ENCODE data around the gene TRIM24. TPM values are rescaled to one million over a fixed set of nuclear protein-coding genes. Genes with fewer than 3 reads are reported as not detected.

The TRIM24 gene
- total RNA-seq, 1 experiment from 2014 or later: 28.4 TPM

DNA sequence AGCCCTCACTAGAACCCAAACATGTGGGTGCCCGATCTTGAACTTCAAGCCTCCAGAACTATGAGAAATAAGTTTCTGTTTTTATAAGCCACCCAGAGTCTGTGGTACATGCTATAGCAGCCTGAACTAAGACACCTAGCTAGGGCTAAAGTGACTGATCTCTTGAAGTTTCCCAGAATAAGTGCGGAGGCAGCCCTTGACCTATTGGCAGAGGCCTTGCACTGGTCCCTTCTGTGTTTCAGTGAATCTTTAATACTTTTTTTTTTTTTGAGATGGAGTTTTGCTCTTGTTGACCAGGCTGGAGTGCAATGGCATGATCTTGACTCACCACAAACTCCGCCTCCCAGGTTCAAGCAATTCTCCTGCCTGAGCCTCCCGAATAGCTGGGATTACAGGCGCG, 156.0 kb downstream of the TRIM24 start:
- CTCF ChIA-PET: no interaction called here
- TF ChIP-seq, protein P1, sequence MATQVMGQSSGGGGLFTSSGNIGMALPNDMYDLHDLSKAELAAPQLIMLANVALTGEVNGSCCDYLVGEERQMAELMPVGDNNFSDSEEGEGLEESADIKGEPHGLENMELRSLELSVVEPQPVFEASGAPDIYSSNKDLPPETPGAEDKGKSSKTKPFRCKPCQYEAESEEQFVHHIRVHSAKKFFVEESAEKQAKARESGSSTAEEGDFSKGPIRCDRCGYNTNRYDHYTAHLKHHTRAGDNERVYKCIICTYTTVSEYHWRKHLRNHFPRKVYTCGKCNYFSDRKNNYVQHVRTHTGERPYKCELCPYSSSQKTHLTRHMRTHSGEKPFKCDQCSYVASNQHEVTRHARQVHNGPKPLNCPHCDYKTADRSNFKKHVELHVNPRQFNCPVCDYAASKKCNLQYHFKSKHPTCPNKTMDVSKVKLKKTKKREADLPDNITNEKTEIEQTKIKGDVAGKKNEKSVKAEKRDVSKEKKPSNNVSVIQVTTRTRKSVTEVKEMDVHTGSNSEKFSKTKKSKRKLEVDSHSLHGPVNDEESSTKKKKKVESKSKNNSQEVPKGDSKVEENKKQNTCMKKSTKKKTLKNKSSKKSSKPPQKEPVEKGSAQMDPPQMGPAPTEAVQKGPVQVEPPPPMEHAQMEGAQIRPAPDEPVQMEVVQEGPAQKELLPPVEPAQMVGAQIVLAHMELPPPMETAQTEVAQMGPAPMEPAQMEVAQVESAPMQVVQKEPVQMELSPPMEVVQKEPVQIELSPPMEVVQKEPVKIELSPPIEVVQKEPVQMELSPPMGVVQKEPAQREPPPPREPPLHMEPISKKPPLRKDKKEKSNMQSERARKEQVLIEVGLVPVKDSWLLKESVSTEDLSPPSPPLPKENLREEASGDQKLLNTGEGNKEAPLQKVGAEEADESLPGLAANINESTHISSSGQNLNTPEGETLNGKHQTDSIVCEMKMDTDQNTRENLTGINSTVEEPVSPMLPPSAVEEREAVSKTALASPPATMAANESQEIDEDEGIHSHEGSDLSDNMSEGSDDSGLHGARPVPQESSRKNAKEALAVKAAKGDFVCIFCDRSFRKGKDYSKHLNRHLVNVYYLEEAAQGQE (IDR thresholded peaks at IDR 0.05; ENCODE audit: insufficient read depth in 1 of 2, low read depth in 2 of 2, low read length in 1 of 2): no peak
- TF ChIP-seq, protein P2, sequence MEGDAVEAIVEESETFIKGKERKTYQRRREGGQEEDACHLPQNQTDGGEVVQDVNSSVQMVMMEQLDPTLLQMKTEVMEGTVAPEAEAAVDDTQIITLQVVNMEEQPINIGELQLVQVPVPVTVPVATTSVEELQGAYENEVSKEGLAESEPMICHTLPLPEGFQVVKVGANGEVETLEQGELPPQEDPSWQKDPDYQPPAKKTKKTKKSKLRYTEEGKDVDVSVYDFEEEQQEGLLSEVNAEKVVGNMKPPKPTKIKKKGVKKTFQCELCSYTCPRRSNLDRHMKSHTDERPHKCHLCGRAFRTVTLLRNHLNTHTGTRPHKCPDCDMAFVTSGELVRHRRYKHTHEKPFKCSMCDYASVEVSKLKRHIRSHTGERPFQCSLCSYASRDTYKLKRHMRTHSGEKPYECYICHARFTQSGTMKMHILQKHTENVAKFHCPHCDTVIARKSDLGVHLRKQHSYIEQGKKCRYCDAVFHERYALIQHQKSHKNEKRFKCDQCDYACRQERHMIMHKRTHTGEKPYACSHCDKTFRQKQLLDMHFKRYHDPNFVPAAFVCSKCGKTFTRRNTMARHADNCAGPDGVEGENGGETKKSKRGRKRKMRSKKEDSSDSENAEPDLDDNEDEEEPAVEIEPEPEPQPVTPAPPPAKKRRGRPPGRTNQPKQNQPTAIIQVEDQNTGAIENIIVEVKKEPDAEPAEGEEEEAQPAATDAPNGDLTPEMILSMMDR (IDR thresholded peaks at IDR 0.05): no peak
- TF ChIP-seq TCF7L2 (IDR thresholded peaks at IDR 0.05; ENCODE audit: low read depth, low read length) (no peak), SIN3A (IDR thresholded peaks at IDR 0.05; ENCODE audit: borderline replicate concordance, insufficient read depth, low read depth, low read length) (no peak), POLR2AphosphoS5 (IDR thresholded peaks at IDR 0.05; ENCODE audit: low read depth, low read length) (no peak)
- H3K27me3 ChIP-seq (ENCODE audit: control insufficient read depth, insufficient read depth, low read length): no peaks in the 10 kb centered on the region

DNA sequence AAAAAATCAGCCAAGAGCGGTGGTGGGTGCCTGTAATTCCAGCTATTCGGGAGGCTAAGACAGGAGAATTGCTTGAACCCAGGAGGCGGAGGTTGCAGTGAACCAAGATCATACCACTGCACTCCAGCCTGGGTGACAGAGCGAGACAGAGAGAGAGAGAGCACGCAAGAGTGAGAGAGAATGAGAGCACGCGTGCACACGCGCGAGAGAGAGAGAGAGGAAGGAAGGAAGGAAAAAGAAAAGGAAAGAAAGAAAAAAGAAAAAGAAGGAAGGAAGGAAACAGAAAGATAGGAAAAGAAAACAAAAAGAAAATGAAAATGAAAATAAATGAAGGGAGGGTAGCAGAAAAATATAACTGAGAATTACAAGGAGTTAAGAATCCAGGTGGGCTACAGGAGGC, 158.4 kb downstream of the TRIM24 start:
- intact Hi-C loops (cut with micrococcal nuclease; ENCODE audit: unreplicated experiment): no loop called here
- in situ Hi-C loops (cut with HindIII; ENCODE audit: low pct_unique_long_range_greater_than_20kb, low sequenced_read_pairs): no loop called here
- Histone ChIP-seq H3K27ac (ENCODE audit: low read length) (no peak overlapping the region), H3K36me3 (ENCODE audit: control insufficient read depth, insufficient read depth, low read length) (no peaks in the 10 kb centered on the region), H3K27me3 (ENCODE audit: control insufficient read depth, insufficient read depth, low read length) (no peaks in the 10 kb centered on the region), H3K4me3 (ENCODE audit: low read depth in 2 of 2, low read length in 2 of 2) (no peak overlapping the region), H3K9me3 (ENCODE audit: control insufficient read depth, insufficient read depth, low read depth, low read length) (no peaks in the 10 kb centered on the region), H3K4me1 (ENCODE audit: control insufficient read depth, insufficient read depth, low read length) (no peaks in the 10 kb centered on the region)
- no TSS peak for BruUV-seq (replicated peaks)
- POLR2A ChIA-PET: no interaction called here
- ATAC-seq (no peak), DNase-seq (ENCODE audit: low read depth, low spot score) (no peak)
- TF ChIP-seq, protein P1 (IDR thresholded peaks at IDR 0.05; ENCODE audit: insufficient read depth in 1 of 2, low read depth in 2 of 2, low read length in 1 of 2): no peak
- TF ChIP-seq SIN3A (IDR thresholded peaks at IDR 0.05; ENCODE audit: borderline replicate concordance, insufficient read depth, low read depth, low read length): no peak
- no peak for TF ChIP-seq TCF7L2 (IDR thresholded peaks at IDR 0.05; ENCODE audit: low read depth, low read length)
- TF ChIP-seq POLR2AphosphoS5 (IDR thresholded peaks at IDR 0.05; ENCODE audit: low read depth, low read length): no peak
- TF ChIP-seq, protein P2 (IDR thresholded peaks at IDR 0.05): no peak
- CTCF ChIA-PET: no interaction called here

More for the DNA sequence above, 156.0 kb downstream of the TRIM24 start:
- H3K36me3 ChIP-seq (ENCODE audit: control insufficient read depth, insufficient read depth, low read length): no peaks in the 10 kb centered on the region
- H3K9me3 ChIP-seq (ENCODE audit: control insufficient read depth, insufficient read depth, low read depth, low read length): no peaks in the 10 kb centered on the region
- H3K4me3 ChIP-seq (ENCODE audit: low read depth in 2 of 2, low read length in 2 of 2): no peak overlapping the region
- in situ Hi-C loops (cut with HindIII; ENCODE audit: low pct_unique_long_range_greater_than_20kb, low sequenced_read_pairs) (no loop called here), intact Hi-C loops (cut with micrococcal nuclease; ENCODE audit: unreplicated experiment) (no loop called here)
- BruUV-seq (replicated peaks): no TSS peak
- ATAC-seq (no peak), DNase-seq (ENCODE audit: low read depth, low spot score) (no peak)
- H3K27ac ChIP-seq (ENCODE audit: low read length): no peak overlapping the region
- POLR2A ChIA-PET: no interaction called here
- no peaks in the 10 kb centered on the region for H3K4me1 ChIP-seq (ENCODE audit: control insufficient read depth, insufficient read depth, low read length)

All from Panc1 (cell line).